HG03097 (cell line): ENCODE results near the gene ZNF563.
"Not testable (repeated sequence)": the region's sequence is repeated elsewhere in the genome, so short reads cannot be mapped to it uniquely, and the experiment has no call there.

ENCODE experiments used
- ATAC-seq: cut with Tn5 transposase; IDR thresholded peaks from one replicate; pipeline ENCODE4 v1.9.1; 2021; ENCODE audit not compliant: unreplicated experiment, low FRiP score

Gene ZNF563

DNA sequence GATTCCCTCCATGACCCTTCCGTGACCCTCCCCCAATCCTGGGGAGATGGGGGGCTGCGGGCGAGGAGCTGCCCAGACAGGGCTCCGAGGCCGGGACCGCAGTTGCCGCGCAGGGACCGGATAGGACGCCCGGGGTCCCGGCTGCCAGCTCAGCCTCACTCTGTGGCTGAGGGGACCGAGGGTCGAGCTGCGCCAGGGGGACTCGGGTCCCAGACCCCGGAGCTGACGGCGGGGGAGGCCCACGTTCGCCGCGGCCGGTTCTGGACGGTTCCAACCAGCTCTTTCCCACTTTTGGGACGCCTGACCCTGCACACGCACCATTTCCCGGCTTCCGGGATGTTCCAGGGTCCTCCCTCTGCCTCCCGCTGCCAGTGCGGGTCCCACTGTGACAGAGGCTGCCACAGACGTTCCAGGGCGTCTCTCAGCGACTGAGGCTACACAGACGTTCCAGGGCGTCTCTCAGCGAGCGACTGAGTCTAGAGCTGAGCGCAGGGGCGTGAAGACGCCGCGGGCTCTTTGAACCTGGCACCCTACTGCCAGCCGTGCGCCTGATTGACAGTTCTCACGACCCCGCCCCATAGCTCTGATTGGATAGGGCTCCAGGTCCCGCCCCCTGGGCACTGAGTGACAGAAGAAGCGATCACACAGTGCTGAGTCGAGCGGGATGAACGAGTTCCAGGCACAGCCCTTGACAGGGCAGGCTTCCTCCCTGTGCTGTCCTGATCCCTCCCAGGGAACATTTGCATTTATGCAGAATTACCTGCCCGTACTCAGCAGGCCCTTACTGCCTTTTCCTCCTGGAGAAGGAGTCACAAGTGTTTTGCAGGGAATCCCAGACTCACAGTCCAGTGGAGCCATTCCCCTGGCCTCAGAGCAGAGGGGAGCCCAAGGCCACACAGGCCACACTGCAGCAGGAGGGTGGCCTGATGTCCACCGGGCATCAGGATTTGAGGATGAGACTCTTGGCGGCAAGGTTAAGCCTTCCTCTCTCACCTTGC, at the start of gene ZNF563:
ZNF563 (minus strand) TSS at position 472 of the 998 bp plus-strand sequence; CDS start at position 321, 151 bp downstream.
- peak; percentile 90 for ATAC-seq

- ATAC-seq = no peak
These were observed 47.0 kb upstream of the ZNF563 start for GRCh38 chr19:12380444-12380737.

DNA sequence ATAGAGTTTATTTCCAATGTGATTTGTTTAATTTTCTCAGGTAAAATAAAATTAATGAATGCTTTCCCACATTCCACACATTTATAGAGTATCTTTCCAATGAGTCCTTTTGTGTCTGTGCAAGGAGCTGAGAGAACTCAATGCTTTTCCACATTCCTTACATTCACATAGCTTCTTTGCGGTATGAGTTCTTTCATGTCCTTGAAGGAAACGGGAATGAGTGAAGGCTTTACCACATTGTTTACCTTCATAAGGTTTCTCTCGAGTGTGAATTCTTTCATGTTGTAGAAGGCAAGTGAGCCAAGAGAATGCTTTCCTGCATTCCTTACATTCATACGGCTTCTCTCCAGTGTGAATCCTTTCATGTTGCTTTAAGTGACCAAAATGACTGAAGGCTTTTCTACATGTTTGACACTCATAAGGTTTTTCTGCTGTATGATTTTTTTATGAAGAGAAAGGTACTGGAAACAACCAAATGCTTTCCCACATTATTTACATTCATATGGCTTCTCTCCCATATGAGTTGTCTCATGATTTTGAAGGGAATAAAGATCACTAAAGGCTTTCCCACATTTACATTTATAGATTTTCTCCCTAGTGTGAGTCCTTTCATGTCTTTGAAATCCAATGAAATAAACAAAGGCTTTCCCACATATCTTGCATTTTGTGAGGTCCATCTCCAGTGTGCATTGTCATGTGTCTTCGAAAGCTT, 46.5 kb upstream of the ZNF563 start:
- no peak for ATAC-seq

- no peak for ATAC-seq
These were observed 40.6 kb upstream of the ZNF563 start for GRCh38 chr19:12374026-12374425.

DNA sequence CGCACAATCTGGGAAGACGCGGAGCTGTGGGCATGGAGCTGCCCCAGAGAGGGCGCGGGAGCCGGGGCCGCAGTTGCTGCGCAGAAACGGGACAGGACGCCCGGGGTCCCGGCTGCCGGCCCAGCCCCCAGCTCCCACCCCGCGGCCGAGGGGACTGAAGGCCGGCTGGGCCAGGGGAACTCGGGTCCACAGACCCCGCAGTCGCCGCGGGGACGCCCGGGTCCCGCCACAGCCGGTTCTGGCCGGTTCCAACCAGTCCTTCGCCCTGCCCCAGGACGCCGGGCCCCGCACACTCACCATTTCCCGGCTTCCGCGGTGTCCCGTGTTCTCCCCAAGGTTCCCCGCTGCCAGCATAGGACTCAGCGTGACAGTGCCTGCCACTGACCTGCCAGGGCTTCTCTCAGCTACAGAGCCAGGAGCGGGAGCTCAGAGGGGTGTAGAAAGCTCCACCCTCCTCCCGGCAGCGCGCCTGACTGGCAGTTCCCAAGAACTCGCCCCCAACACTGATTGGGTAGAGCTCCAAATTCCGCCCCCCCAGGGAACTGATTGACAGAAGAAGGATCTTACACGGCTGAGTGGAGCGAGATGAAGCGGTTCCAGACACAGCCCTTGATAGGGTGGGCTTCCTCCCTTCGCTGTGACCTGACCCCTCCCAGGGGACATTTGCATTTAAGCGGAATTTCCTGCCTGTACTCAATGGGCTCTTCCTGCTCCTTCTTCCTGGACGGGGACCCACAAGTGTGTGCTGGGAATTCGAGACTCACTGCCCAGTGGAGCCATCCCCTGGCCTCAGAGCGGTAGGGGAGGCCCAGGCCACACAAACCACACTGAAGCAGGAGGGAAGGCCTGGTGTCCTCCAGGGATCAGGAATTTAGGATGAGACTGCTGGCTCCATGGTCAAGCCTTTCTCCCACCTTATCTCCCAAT, 32.1 kb upstream of the ZNF563 start, which contains the start of gene ZNF442:
ZNF442 (minus strand) TSS at position 448 of the 927 bp plus-strand sequence. CDS start 2,052 bp downstream, outside the sequence.
- peak; percentile 86 for ATAC-seq

DNA sequence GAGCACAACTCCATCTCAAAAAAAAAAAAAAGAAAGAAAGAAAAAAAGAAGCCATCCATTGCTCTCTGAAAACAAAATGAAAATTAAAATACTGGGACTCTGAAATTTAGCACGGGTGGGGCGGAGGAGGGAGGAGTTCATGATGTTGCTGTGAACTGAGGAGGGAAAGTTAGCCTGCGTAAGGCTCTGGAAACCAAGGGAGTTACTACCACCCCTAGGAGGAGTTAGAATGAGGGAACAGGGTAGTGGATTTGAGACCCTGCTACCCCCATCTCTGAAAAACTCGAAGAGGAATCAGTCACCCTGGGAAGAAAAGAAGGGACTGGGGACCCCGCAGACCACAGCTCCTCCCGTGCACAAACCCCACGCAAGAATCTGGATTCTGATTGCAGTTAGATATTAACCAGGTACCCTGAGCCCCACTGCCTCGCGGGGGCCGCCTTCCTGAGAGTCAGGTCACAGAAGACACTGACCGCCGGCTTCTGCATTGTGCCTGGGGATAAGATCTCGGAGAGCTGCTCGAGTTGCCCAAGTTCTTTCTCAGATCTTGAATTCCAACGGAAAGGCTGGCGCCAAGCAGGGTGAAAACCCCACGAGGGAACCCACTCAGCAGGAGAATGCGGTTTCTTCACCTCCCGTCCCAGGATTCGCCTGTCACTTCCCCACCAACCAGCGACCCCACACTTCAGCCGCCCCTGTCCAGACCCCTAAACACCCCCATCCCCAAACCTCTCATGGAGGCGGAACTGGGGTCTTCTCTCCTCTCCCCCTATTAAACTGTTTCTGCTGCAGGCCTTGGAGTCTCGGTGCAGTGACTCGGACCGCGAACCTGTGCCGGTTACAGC, 31.2 kb upstream of the ZNF563 start:
- ATAC-seq = no peak

GRCh38 chr19:12362236-12362635, 28.8 kb upstream of the ZNF563 start:
- ATAC-seq = not testable (repeated sequence)

GRCh38 chr19:12353375-12353774, 19.9 kb upstream of the ZNF563 start:
- ATAC-seq = no peak

- ATAC-seq = no peak
These were observed 17.4 kb upstream of the ZNF563 start for GRCh38 chr19:12350890-12351197.

DNA sequence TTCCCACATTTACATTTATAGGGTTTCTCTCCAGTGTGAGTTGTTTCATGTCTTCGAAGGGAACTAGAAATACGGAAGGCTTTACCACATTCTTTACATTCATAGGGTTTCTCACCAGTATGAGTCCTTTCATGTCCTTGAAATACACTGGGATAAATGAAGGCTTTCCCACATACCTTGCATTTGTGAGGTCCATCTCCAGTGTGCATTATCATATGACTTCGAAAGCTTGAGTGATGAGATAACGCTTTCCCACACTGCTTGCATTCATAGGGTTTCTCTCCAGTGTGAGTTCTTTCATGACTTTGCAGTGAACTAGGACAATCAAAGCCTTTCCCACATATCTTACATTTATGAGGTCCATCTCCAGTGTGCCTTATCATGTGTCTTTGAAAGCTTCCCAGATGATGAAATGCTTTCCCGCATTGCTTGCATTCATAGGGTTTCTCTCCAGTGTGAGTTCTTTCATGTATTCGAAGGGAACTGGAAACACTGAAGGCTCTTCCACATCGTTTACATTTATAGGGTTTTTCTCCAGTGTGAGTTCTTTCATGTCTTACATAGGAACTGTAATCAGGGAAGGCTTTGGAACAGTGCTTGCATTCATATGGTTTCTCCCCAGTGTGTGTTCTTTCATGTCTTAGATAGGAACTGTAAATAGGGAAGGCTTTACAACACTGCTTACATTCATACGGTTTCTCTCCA, 16.9 kb upstream of the ZNF563 start:
- no peak for ATAC-seq

DNA sequence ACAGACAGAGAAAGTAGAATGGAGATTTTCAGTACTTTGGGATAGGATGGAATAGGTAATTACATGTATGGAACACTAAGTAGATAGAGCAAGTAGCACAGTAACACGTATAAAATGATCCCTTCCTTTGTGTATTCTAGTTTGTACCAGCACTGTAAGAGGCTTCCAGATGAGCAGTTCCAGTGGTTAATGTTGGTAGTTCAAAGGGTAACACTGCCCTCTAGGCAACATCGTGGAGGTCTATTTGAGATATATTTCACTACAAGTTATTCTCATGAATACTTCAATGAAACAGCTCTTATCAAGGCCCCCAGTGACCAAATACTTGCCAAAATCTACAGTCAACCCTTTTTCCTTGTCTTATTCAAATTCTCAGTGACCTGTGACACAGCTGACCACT, 13.5 kb upstream of the ZNF563 start:
- ATAC-seq = no peak

GRCh38 chr19:12345197-12345596, 11.8 kb upstream of the ZNF563 start:
- ATAC-seq = no peak

DNA sequence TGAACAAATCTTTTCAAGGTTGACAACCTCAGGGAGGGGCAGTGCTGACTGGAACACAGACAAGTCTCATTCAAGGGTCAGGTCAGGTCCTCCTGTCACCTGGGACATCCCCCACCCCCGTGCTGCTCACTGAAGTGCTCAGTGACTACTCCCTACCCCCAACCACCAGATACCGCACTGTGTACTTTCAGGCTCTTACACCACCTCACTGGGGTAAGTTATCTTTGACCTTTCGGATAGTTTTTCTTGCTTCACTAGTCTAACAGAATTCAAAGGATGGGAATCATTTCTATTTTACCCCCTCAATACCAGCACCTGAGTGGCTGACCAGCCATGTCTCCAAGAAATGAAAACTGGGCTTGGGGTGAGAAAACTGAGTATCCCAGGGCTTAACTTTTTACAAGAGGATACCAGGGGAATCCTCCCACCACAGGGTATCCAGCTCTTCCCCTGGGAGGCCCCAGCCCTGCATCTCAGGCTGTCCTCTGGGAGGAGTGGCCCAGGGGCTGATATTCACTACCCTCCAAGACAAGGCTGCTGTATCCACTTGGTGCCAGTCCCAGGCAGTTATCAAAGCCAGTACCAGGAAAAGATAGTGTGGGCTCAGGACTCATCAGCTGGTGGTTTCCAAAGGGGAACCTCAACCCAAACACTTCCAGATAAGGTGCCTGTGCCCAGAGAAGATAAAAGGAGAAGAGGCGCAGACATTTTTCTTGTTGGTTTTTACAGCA, 2.1 kb downstream of the ZNF563 start:
- no peak for ATAC-seq

DNA sequence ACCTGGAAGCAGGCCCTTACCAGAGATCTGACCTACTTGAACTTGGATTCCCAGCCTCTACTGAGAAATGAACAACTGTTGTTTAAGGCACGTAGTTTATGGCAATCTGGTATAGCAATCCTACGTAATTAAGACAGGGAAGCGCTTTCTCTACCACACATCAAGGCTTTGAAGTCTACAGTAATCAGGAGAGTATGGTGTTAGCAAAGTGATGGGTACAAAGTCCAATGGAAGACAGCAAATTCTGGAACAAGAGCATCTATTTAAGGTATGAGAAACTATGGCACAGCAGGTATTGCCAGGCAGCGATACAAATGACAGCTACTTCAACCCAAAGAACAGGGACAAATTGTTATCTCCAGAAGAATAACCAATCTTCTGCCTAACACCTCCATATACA, 3.1 kb downstream of the ZNF563 start:
- ATAC-seq = no peak

GRCh38 chr19:12325690-12326089, 7.7 kb downstream of the ZNF563 start:
- no peak for ATAC-seq

DNA sequence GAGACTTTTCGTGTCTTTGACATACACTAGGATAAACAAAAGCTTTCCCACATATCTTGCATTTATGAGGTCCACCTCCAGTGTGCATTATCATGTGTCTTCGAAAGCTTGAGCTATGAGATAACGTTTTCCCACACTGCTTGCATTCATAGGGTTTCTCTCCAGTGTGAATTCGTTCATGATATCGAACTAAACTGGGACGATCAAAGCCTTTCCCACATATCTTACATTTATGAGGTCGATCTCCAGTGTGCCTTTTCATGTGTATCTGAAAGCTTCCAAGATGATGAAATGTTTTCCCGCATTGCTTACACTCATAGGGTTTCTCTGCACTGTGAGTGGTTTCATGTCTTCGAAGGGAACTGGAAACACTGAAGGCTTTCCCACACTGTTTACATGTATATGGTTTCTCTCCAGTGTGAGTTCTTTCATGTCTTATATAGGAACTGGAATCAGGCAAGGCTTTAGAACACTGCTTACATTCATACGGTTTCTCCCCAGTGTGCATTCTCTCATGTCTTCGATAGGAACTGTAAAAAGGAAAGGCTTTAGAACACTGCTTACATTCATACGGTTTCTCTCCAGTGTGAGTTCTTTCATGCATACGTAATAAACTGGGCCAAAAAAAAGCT, 14.5 kb downstream of the ZNF563 start:
- ATAC-seq = no peak

GRCh38 chr19:12314553-12314952, 18.9 kb downstream of the ZNF563 start:
- ATAC-seq = no peak

- not testable (repeated sequence) for ATAC-seq
These were observed 24.5 kb downstream of the ZNF563 start for GRCh38 chr19:12308891-12309290.
